Measurements from ENCODE around the gene KCTD1.

- TF ChIP-seq POLR2A (IDR thresholded peaks at IDR 0.05; ENCODE audit: low read length) = no peak
- no peak for TF ChIP-seq GATA1 (IDR thresholded peaks at IDR 0.05; ENCODE audit: low read depth, low read length)
Measured at GRCh38 chr18:26458526-26459232, 89.7 kb downstream of the KCTD1 start.

Data from erythroblast (primary cell).